Measurements from ENCODE around the gene SULF2. TPM values are rescaled to one million over a fixed set of nuclear protein-coding genes. Genes with fewer than 3 reads are reported as not detected.

SULF2 gene
- total RNA-seq, 1 donor from 2014 or later, result 72.9 TPM

DNA sequence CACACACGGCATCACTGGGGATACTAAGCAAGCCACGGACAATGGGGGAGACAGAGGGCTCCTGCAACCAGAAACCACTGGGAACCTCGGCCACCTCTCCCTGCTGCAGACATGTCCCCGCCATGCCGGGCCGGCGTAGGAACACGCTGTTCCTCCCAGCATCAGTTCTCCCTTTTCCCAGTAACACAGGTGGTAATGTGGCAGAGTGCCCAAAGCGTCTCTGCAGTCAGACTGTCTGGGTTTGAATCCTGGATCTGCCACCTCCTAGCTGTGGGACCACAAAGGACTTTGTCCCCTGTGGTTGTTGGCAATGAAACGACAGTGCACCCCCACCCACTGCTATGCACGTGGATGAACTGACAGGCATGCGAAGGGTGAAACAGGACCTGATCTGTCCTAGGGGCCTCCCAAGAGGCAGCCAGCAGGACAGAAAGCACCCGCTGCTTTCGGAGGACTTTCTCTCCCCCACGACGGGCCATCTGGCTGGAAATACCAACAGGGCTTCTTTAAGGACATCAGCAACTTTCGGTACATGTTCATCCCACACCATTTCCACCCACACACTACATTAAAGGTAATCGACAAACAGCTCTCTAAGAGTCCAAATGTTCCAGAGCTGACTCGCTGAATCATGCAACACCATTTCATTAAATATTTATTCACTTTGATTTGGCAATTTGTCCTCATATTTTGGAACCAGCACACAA lies 74.1 kb downstream of the SULF2 start:
- DNase-seq (ENCODE audit: low read depth in 2 of 2), result no peak

DNA sequence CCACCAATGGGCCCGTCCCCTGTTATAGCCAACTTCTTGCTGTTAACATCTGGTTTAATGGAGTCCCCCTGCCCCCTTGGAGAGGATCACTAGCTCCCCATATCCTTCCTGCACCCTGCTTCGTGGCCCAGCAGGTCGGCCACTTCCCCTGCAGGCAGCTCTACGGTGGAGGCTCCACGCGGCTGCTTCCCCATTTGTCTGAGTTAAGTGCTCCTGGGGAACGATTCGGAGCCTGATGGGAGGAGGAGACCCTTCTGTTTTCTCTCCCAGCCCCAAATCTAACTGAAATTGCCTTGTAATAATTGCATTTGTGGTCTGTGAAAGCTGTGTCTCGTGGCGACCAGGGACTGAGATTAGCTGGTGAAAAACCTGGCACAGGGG lies 74.6 kb downstream of the SULF2 start:
- DNase-seq (ENCODE audit: low read depth in 2 of 2), result no peak

DNA sequence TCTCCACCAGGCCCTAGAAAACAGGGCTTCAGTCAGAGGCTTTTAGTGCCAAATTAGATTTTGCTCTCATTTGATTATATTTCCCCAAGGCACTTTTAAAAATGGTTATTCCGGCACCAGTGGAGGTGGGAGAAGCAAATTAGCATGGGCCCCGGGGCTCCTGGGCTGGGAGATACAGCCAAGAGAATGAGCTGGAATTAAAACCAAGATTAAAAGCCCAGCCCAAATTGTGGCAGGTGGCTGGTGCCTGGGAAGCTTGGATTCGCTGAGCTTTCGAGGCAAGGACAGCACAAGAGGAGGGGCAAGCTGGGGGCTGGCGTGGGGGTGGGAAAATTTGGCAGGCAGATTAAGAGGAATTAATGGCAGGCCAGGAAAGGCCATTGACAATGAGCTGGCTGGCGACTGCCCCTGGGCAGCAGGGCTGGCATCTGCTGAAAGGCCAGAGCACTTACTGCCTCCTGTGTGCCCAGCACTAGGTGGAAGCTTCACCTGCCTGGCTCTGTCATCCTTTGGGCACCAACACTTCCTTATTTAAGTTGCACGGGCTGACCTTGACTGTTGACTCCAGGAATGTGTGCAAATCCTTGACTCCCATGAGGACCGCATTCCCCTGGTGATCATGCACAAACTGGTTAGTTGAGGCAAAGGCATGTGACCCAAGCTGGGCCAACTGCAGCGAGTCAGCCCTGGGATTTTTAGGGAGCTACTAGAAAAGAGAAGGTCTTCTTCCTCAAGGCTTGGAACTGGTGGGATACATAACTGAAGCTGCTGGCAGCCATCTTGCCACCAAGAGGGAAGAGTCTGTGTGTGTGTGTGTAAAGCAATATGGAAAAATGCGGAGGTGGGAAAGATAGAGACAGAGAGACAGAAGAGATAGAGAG lies 76.1 kb downstream of the SULF2 start:
- DNase-seq (ENCODE audit: low read depth in 2 of 2), result no peak

DNA sequence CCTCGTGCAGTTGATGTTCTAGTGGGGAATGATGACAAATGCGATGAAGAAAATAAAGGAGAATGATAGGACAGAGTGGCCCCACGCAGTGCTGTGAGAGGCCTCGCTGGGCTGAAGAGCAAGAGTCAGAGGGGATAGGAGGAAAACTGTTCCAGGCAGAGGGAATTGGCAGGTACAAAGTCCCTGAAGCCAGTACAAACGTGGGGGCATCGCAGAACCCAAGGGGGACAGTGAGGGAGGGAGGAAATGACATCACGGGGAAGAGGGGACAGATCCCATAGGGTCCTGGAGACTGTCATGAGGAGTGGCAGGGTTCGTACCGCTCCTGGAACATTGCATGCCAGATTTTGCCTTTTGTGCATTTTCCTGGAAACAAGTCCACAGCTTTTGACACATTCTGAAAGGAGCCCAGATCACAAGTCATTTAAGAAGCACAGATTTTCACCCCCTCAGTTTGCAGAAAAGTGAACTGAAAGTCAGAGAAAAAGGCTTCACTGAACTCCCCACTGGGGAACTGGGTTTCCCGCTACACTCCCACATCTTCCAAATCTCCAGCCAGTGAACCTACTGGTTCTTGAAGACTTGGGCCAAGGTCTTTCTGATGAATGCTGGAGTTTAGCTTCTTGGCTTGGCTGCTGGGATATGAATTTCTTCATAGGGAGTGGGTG lies 77.0 kb downstream of the SULF2 start:
- DNase-seq (ENCODE audit: low read depth in 2 of 2), result no peak

- no peak for DNase-seq (ENCODE audit: low read depth in 2 of 2)
Observed at GRCh38 chr20:47706345-47706744, 78.9 kb downstream of the SULF2 start.

DNA sequence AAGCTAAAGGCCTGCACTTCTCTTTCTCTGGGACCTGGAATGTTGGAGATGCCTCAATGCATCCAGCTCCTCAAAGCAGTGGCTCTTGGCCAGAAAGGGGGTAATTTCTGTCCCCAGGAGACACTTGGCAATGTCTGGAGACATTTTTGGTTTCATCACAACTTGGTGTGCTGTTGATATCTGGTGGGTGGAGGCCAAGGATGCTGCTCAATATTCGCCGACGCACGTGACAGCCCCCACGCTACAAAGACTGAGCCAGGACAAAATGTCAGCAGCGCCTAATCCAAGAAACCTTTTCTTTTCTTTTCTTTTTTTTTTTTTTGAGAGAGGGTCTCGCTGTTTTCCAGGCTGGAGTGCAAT lies 79.8 kb downstream of the SULF2 start:
- no peak for DNase-seq (ENCODE audit: low read depth in 2 of 2)

DNA sequence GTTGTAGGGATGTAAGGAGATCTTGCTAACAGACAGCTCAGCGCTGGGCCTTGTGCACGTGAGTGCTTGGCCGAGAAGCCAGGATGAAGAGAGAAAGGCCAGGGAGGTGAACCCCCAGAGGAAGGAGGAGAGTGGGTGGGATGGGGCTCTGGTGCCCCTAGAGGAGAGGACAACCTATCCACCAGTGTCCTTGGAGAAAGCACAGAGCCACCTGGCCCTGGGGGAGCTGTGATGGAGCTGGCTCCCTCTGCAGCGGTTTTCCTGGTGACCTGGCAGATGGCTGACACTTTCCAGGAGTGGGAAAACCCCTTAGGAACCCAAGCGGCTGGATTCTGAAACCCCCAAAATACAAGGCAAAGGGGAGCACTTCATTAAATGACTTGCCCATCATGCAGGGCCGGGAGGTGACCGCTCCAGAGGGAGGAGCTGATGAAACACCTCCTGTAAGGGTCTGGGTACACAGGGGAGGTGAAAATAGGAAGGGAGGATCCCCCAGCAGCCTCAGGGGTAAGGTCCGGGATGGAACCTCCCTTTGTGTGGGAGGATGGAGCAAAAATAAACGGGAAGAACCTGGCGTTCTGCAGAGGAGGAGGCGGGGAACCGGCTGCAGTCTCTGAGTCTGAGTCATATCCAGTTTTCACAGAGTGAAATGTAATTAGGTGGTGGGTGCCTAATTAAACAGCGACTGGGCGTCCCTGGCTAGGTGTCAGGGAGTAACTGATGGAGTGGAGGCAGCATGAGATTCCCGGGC lies 80.4 kb downstream of the SULF2 start:
- DNase-seq (ENCODE audit: low read depth in 2 of 2), result peak in 1 of 2 donors; percentile 47

DNA sequence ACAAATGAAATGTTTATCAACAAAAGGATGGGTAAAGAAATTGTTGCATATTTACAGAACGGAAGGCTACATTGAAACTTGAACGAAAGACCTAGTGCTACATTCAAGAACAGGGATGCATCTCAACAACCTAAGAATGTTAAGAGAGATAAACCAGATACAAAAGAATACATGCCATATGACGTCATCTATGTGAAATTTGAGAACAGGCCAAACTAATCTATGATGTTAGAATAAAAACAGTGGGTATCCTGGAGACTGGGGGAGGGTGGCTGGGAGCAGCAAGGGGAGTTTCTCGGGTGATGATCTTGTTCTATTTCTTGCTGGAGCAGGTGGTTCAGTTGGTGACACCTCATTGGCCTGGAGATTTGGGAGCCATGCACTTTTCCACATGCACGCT lies 81.5 kb downstream of the SULF2 start:
- DNase-seq (ENCODE audit: low read depth in 2 of 2), result peak in 1 of 2 donors; percentile 23

DNA sequence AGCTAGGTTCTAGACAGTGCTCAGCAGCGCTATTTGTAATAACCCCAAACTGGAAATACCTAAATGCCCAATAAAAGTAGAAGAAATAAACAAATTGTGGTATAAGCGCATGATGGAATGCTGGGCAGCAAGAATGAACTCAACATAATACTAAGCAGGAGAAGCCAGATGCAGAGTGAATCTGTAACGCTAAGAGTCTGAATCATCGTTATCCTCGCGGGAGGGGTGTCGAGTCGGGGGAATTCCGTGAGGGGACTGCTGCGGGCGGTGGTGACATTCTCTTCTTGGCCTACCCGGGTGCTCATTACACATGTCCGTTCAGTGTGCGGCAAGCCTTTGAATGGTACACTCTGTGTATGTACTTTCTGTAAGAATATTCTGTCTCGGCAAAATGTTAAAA lies 83.7 kb downstream of the SULF2 start:
- no peak for DNase-seq (ENCODE audit: low read depth in 2 of 2)

GRCh38 chr20:47700327-47700726 lies 85.0 kb downstream of the SULF2 start:
- no peak for DNase-seq (ENCODE audit: low read depth in 2 of 2)

DNA sequence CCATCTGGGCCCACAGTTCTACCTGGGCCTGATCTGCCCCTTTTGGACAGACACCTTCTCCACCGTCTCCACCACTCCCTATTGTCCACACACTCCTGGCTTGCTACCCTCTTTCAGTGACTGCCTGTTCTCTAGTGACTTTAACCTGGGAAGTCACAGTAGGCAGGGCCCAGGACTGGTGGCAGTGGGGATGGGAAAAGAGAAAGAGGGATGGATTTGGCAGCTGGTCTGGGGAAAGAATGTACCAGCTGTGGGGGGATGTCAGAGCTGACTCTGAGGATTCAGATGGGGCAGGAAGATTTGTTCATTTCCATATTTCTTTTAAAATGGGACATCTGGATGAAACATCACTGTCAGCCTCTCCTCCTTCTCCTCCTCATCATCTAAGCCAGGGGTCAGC lies 85.5 kb downstream of the SULF2 start:
- no peak for DNase-seq (ENCODE audit: low read depth in 2 of 2)

DNA sequence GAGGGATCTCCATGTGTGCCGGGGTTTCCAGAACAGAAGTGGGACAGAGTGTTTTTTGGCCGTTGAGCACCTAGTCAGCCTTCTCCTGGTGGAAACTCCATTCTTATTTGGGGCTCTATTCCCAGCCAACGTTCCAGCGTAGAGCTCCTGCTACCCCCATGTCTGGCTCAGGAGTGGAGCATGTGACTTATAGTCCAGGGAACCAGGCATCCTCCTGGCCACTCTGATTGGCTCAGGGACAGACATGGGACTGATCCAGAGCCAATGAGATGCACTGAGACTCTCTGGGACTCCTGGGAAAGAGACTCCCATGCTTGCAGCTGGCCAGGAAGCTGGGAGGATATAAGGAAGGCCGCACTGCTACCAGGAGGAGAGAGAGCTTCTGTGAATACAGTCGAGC lies 87.1 kb downstream of the SULF2 start:
- no peak for DNase-seq (ENCODE audit: low read depth in 2 of 2)

DNA sequence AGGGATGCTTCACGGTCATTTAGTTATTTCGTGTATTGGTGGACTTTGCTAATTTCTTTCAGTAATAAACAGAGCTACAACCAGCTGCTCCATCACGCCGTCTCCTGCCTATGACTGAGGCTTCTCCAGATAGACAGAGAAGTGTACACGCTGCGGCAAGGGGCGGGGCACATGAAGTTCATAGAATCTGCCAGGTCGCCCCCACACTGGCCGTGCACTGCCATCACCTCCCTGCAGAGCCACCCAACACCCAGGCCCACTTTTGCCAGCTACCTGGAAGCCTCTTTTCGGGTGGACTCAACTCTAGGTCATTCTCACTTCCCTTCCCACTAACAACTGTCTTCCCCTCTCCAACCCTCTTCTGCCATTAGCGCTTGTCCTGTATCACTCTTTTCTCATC lies 88.4 kb downstream of the SULF2 start:
- DNase-seq (ENCODE audit: low read depth in 2 of 2), result no peak

DNA sequence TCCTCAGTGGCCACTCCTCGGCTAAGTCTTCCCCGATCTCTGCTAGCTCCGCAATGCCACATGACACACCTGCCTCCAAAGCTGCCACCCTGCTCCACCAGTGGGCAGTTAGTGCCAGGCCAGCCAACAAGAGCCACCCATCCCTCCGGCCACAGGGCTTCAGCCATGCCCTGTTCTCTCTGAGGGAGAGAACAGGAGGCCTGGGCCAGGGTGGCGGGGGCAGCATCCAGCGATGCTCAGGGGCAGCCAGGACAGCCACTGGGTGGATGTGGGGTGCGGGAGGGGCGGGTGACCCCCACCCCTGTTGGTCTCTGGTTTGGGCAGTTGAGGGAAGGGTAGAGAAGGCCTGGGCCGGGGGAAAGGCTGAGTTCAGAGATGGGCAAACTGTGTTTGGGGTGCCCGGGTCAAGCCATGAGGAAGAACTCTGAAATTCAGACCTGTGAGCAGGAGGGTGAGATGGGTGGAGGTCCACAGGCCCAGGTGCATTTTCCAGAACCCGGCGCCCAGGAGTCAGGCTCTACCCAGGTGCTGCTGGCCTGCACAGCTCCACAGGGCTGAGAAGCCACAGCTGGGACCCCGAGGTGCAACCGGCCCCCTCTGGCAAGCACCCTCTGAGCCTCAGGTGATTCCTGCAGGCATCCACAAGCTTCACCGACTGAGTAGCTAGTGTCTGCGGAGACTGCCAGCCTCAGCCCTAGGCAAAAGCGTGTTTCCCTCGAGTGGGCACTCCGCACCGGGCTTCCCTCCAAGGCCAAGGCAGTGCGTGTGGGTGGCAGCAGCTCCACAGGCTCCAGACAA lies 91.1 kb downstream of the SULF2 start:
- no peak for DNase-seq (ENCODE audit: low read depth in 2 of 2)

GRCh38 chr20:47691625-47692024 lies 93.7 kb downstream of the SULF2 start:
- DNase-seq (ENCODE audit: low read depth in 2 of 2), result no peak

GRCh38 chr20:47689731-47690130 lies 95.5 kb downstream of the SULF2 start:
- no peak for DNase-seq (ENCODE audit: low read depth in 2 of 2)

DNA sequence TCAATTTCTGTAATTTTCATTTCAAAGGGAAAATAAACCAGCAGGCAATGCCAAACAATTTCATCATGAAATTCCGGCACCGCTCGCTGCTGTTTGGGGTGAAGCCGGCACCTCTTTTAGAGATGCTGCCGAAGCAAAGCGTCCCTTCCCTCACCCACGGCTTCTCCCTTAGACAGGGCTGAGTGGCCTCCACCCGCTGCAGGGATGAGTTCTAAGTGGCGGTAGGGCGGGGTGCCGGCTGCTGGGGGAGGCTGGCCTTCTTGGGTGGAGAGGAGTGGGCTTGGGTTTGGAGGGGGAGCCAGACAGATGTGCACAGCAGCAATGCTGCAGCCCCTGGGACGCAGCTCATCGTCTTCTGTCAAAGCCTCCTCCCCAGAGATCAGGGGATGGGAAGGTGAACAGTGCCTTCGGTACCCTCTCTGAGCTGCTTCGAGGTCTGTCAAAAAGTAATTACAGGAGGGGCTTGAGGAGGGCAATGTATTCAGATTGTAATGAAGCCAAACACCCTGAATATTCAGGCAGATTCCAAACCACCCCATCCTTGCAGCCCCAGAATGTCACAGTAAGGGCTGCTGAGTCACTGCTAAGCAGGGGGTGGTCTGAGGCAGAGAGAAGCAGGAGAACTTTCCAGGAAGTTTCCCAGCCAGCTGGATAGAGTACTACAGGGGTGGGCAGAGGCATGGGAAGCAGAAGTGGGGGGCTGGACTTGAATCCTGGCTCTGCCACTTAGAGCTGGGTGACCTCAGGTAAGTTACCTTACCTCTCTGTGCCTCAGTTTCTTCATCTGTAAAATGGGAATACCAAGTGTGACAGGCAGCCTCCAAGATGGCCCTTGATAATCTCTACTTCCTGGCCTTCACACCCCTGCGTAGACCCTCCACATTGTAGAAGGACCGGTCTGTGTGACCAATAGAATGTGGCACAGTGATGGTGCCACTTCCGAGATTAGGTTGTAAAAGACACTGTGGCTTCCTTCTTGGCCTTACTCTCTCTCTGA lies 96.6 kb downstream of the SULF2 start:
- no peak for DNase-seq (ENCODE audit: low read depth in 2 of 2)

DNA sequence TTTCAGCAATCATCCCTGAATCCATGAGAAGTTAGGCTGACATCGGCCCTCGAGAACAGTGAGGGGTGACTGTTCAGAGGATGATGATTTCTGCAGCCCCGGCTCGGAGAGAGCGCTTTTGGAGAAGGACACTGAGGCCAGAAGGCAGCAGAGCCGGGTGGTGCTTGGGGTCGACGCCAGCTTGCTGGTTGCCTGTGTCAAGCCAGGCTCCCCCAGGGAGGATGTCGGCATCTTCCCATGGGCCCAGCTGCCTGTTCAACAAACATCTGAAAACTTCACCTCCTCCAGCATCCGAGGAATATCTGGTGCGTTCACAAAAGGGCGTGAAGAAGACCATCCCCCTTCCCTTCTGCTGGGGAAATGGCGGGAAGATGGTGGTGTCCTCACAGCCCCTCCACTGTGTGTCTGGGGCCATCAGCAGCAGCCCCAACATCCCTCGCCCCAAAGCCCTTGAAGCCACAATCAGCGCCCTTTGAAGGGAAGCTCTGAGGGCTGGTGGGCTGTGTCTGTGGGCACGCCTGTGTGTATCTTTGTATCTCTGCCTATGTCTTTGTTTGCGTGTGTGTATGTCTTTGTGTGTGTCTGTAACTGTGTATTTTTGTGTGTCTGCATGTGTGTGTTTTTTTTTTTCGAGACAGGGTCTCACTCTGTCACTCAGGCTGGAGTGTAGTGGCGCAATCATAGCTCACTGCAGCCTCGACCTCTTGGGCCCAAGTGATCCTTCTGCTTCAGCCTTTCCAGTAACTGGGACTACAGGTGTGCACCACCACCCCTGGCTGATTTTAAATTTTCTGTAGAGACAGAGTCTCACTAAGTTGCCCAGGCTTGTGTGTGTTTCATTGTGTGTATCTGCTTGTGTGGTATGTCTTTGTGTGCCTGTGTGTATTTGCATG lies 97.9 kb downstream of the SULF2 start:
- DNase-seq (ENCODE audit: low read depth in 2 of 2), result no peak

DNA sequence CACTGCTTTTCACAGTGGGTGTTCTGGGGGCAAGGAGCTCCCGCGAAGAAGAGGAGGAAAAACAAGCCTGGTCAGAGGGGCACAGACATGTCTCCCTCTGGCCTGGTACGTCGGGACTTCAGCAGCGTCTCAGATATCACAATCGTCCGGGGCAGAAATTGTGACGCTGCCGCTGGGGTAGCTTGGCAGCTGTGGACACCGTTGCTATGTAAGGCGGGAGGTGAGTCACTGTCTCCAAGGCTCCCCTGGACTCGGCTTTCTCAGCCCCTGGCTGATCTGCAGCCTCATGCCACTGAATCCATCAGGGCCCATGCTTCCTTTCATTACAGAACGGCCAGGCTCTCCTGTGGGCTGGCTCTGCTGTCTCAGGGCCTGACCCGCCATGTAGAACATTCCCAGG lies 98.7 kb downstream of the SULF2 start:
- DNase-seq (ENCODE audit: low read depth in 2 of 2), result no peak
